Sigmoid colon (tissue), 4 donors: ENCODE measurements around the gene USP25.

Source experiments
- EP300 ChIP-seq, 4 donors: sonication (generic); formaldehyde crosslinking; IDR thresholded peaks; one replicate each; pipeline ENCODE4 v1.6.1; 2017; ENCODE audit warnings: antibody characterized with exemption in 4 of 4
- POLR2A ChIP-seq, 2 donors: fragments of 450-650 bp; IDR thresholded peaks; one replicate each; pipeline ENCODE4 v1.6.1; 2016; ENCODE audit warnings: antibody characterized with exemption in 2 of 2, mild to moderate bottlenecking in 2 of 2, moderate library complexity in 2 of 2
- POLR2AphosphoS5 ChIP-seq, 4 donors: sonication (generic); formaldehyde crosslinking; IDR thresholded peaks; one replicate each; pipeline ENCODE4 v1.6.1; 2017; ENCODE audit warnings: antibody characterized with exemption in 4 of 4
- TF ChIP-seq, protein P1 (sequence below), 4 experiments: fragments of 450-650 bp in 3 of 4; fragments of 200-600 bp in 1 of 4; IDR thresholded peaks; one replicate each; pipeline ENCODE4 v1.5.1; 2016 to 2019; ENCODE audit warnings: antibody characterized with exemption in 4 of 4, mild to moderate bottlenecking in 3 of 4, moderate library complexity in 2 of 4

GRCh38 chr21:15706696-15707095 is 23.1 kb upstream of the USP25 start:
- TF ChIP-seq POLR2A (IDR thresholded peaks at IDR 0.05), result no peak
- TF ChIP-seq, protein P1, sequence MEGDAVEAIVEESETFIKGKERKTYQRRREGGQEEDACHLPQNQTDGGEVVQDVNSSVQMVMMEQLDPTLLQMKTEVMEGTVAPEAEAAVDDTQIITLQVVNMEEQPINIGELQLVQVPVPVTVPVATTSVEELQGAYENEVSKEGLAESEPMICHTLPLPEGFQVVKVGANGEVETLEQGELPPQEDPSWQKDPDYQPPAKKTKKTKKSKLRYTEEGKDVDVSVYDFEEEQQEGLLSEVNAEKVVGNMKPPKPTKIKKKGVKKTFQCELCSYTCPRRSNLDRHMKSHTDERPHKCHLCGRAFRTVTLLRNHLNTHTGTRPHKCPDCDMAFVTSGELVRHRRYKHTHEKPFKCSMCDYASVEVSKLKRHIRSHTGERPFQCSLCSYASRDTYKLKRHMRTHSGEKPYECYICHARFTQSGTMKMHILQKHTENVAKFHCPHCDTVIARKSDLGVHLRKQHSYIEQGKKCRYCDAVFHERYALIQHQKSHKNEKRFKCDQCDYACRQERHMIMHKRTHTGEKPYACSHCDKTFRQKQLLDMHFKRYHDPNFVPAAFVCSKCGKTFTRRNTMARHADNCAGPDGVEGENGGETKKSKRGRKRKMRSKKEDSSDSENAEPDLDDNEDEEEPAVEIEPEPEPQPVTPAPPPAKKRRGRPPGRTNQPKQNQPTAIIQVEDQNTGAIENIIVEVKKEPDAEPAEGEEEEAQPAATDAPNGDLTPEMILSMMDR (IDR thresholded peaks at IDR 0.05), result no peak
- TF ChIP-seq POLR2AphosphoS5 (IDR thresholded peaks at IDR 0.05), result no peak
- no peak for TF ChIP-seq EP300 (IDR thresholded peaks at IDR 0.05)
